Neural crest cell (in vitro differentiated cells): ENCODE measurements around the gene TRIM10. TPM values are rescaled to one million over a fixed set of nuclear protein-coding genes. Genes with fewer than 3 reads are reported as not detected.

ENCODE experiments used
- DNase-seq: peaks from one replicate; pipeline ENCODE4 v3.0.0; 2021; ENCODE audit warnings: low read depth, mixed read lengths, low spot score
- H3K27ac Mint-ChIP-seq: one replicate; pipeline ENCODE4 v1.8.0; 2021; ENCODE audit warnings: mild to moderate bottlenecking, mixed read lengths; ENCODE audit not compliant: unreplicated experiment
- H3K27me3 Mint-ChIP-seq: 2 replicates; pipeline ENCODE4 v1.8.0; 2021; ENCODE audit warnings: low read depth, mild to moderate bottlenecking, mixed read lengths
- H3K36me3 Mint-ChIP-seq: 2 replicates; pipeline ENCODE4 v1.8.0; 2021; ENCODE audit warnings: low read depth, mild to moderate bottlenecking, mixed read lengths
- H3K4me1 Mint-ChIP-seq: 2 replicates; pipeline ENCODE4 v1.8.0; 2021; ENCODE audit warnings: mixed read lengths
- H3K4me3 Mint-ChIP-seq: one replicate; pipeline ENCODE4 v1.8.0; 2021; ENCODE audit warnings: mild to moderate bottlenecking, mixed read lengths
- H3K9me3 Mint-ChIP-seq: 2 replicates; pipeline ENCODE4 v1.8.0; 2021; ENCODE audit warnings: mixed read lengths
- total RNA-seq: library from RNA; stranded (reverse); gene quantifications from 2 replicates; pipeline ENCODE4 v1.2.1, GENCODE V29; 2021
- TF ChIP-seq, protein P1 (sequence below): fragments of 200-600 bp; sonication (generic); conservative IDR thresholded peaks from 2 replicates; pipeline ENCODE4 v1.5.0; 2021; ENCODE audit warnings: antibody characterized with exemption, mild to moderate bottlenecking

TRIM10 gene
- total RNA-seq, 1 donor from 2014 or later: not detected

DNA sequence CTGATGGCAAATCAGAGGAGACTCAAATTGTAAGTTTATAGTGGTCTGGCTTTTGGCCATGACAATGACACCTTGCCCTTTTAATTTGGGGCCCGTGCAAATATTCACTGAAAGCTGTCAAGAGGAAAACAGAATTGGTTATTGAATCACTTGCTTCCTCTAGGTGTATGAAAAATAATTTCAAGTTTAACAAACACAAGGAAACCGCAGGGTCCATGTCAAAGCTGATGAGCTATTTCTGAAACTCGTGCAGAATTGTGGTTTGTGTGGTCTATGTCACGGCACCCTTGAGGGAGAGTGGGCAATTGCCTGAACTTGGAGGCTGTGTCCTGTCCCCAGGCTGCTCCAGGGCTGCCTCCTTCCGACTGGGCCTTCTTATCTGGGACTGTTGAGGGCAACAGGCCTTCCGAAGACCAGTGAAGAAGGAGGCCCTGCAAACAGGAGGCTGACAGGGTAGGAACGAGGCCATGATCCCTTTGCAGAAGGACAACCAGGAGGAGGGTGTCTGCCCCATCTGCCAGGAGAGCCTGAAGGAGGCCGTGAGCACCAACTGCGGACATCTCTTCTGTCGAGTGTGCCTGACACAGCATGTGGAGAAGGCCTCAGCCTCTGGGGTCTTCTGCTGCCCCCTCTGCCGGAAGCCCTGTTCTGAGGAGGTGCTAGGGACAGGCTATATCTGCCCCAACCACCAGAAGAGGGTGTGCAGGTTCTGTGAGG lies 24.3 kb downstream of the TRIM10 start:
- Mint-ChIP-seq H3K27ac (no peak overlapping the region), H3K9me3 (peaks cover 3% of the 10 kb centered on the region), H3K4me3 (no peak overlapping the region), H3K4me1 (no peaks in the 10 kb centered on the region), H3K36me3 (no peaks in the 10 kb centered on the region), H3K27me3 (peaks cover 81% of the 10 kb centered on the region)
- no peak for DNase-seq
- TF ChIP-seq, protein P1, sequence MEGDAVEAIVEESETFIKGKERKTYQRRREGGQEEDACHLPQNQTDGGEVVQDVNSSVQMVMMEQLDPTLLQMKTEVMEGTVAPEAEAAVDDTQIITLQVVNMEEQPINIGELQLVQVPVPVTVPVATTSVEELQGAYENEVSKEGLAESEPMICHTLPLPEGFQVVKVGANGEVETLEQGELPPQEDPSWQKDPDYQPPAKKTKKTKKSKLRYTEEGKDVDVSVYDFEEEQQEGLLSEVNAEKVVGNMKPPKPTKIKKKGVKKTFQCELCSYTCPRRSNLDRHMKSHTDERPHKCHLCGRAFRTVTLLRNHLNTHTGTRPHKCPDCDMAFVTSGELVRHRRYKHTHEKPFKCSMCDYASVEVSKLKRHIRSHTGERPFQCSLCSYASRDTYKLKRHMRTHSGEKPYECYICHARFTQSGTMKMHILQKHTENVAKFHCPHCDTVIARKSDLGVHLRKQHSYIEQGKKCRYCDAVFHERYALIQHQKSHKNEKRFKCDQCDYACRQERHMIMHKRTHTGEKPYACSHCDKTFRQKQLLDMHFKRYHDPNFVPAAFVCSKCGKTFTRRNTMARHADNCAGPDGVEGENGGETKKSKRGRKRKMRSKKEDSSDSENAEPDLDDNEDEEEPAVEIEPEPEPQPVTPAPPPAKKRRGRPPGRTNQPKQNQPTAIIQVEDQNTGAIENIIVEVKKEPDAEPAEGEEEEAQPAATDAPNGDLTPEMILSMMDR: no peak

DNA sequence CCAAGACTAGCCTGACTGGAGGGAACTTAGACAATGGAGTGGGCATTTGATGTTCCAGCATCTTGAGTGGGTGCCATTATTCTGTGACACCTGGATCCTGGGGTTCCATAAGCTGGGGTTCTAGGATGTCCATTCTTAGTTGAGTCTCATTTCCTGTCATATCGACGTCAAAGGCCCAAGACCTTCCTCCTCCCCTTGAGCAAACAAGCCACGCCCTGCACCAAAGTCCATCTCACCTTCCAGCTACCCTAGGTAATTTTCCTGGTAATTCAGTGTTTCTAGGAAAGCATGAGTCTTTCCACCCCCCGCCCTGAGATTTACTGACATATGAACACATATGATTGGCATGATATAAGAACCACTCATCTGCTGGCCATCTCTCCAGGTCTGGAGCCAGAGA lies 25.3 kb downstream of the TRIM10 start, which contains the start of gene TRIM40:
TRIM40 (plus strand) TSS at position 384 of the 400 bp plus-strand sequence. CDS start 897 bp downstream, outside the sequence.
- Mint-ChIP-seq H3K4me3 (no peak within 1 kb of the TSS), H3K9me3 (peaks cover 3% of the 10 kb centered on the region), H3K27ac (no peak within 1 kb of the TSS), H3K36me3 (no peaks in the 10 kb centered on the region), H3K27me3 (peaks cover 81% of the 10 kb centered on the region), H3K4me1 (no peaks in the 10 kb centered on the region)
- DNase-seq: no peak
- TF ChIP-seq, protein P1: no peak

DNA sequence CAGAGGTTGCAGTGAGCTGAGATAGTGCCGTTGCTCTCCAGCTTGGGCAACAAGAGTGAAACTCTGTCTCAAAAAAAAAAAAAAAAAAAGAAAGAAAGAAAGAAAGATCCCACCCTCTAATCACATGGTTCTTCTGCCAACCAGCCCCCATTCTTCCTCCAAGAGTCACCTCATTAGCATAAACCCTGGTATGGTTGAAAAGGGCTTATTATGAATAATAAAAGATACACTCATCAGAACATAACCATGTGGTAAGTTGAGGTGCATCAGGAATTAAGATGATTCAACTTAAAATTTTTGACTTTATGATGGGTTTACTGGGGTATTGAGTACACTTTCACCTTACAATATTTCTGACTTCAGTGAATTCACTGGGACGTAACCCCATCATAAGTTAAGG lies 25.9 kb downstream of the TRIM10 start:
- H3K27ac Mint-ChIP-seq: no peak overlapping the region
- peaks cover 3% of the 10 kb centered on the region for H3K9me3 Mint-ChIP-seq
- DNase-seq: no peak
- H3K4me3 Mint-ChIP-seq: no peak overlapping the region
- no peaks in the 10 kb centered on the region for H3K36me3 Mint-ChIP-seq
- TF ChIP-seq, protein P1: no peak
- peaks cover 81% of the 10 kb centered on the region for H3K27me3 Mint-ChIP-seq
- H3K4me1 Mint-ChIP-seq: no peaks in the 10 kb centered on the region

DNA sequence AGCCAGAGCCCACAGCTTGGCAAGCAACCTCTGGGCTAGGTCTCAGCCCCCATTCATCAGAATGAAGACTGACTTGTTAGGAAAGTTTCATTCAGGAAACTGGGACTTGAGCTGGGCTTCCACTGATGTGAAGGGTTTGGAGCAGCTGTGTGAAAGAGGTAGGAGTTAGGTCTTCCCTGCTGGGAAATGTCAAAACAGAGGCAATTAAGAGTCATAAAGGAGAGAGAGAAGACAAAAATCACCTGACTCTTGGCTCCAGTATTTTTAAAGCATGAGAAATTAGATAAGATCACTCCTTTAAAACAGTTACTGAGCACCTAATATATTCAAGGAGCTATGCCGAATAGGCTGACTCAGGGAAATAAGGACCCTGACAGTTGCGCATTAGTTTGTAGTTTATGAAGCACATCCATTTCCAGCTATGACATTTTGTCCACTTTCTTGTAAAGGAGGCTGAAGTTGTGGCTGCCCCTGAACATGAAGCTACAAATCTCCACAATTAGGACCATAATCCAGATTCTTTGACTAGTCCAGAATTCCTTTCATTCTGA lies 29.0 kb downstream of the TRIM10 start:
- TF ChIP-seq, protein P1: no peak
- no peaks in the 10 kb centered on the region for H3K36me3 Mint-ChIP-seq
- no peak overlapping the region for H3K27ac Mint-ChIP-seq
- H3K9me3 Mint-ChIP-seq: peaks cover 3% of the 10 kb centered on the region
- H3K4me1 Mint-ChIP-seq: no peaks in the 10 kb centered on the region
- no peak for DNase-seq
- H3K27me3 Mint-ChIP-seq: peaks cover 83% of the 10 kb centered on the region
- H3K4me3 Mint-ChIP-seq: no peak overlapping the region

DNA sequence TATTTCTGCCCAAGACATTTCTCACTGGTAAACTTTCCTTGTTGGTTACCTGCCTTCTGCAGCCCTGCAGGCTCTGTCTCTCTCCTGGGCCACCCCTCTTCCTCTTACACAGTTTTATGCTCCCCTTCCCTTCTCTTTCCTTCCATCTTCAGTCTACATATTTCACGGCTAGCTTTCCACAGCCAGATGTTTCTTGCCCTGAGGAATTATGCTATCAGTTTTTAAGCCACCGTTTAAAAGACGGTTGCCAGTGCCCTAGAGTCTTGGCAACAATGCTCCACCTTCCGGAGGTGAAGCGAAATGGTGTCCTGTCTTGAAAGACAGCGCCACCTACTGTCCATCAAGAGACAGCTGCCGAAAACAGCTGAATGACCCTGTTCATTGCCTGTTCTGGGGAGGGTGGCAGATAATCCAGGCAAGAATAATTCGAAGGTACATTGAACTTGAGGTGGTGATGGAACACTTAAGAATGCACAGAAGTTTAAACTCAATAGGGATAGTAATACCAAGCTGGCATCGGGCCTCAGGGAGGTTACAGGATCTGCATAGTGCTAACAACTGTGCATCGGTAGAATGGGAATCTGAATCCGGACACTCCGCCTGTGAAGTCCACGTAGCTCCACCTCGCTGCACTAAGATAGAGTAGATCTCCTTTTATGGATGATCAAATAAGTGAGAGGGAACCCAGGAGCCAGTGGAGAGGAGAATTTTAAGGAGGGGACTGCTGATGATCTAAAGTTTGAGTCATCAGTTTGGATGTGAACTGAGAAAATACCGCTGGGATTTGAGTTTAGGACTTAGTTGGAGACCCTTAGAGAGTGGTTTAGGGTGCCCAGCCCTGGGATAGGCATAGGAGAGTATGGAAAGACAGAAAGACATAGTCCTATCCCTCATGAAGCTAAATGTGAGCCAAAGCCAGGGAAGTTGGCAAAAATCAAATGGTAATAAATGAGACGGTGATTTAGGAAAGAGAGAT lies 29.8 kb downstream of the TRIM10 start:
- DNase-seq: peak; percentile 56

More for the DNA sequence above, 29.8 kb downstream of the TRIM10 start:
- H3K36me3 Mint-ChIP-seq: no peaks in the 10 kb centered on the region
- peaks cover 3% of the 10 kb centered on the region for H3K9me3 Mint-ChIP-seq
- no peak overlapping the region for H3K27ac Mint-ChIP-seq
- no peak overlapping the region for H3K4me3 Mint-ChIP-seq
- TF ChIP-seq, protein P1: peak; percentile 99
- H3K4me1 Mint-ChIP-seq: no peaks in the 10 kb centered on the region
- H3K27me3 Mint-ChIP-seq: peaks cover 87% of the 10 kb centered on the region
